HEK293T (cell line): ENCODE data around the gene CCDC57.

Source experiments
- ELF4 ChIP-seq: fragments of 450-650 bp; IDR thresholded peaks from 2 replicates; pipeline ENCODE4 v1.6.1; 2017; ENCODE audit warnings: antibody characterized with exemption
- FOXA1 ChIP-seq: fragments of 450-650 bp; IDR thresholded peaks from 2 replicates; pipeline ENCODE4 v1.6.1; 2016; ENCODE audit warnings: mild to moderate bottlenecking
- FOXM1 ChIP-seq: fragments of 450-650 bp; IDR thresholded peaks from 2 replicates; pipeline ENCODE4 v1.6.1; 2017; ENCODE audit warnings: mild to moderate bottlenecking, borderline replicate concordance
- HDGF ChIP-seq: fragments of 450-650 bp; IDR thresholded peaks from 2 replicates; pipeline ENCODE4 v1.6.1; 2017; ENCODE audit warnings: antibody characterized with exemption, borderline replicate concordance
- PKNOX1 ChIP-seq: fragments of 450-650 bp; IDR thresholded peaks from 2 replicates; pipeline ENCODE4 v1.6.1; 2016
- TARDBP ChIP-seq: fragments of 450-650 bp; IDR thresholded peaks from 2 replicates; pipeline ENCODE4 v1.6.1; 2016

GRCh38 chr17:82188001-82188961 lies 24.4 kb downstream of the CCDC57 start:
- no peak for TF ChIP-seq FOXM1
- no peak for TF ChIP-seq HDGF
- no peak for TF ChIP-seq PKNOX1
- no peak for TF ChIP-seq FOXA1
- TF ChIP-seq ELF4: no peak
- TF ChIP-seq TARDBP: no peak
